ENCODE results near the gene BTF3L4.
A peak's percentile ranks its signal among the peaks of the same experiment; 100 is the strongest.

The BTF3L4 gene

GRCh38 chr1:52056937-52057231 lies 789 bp downstream of the BTF3L4 start:
- Histone ChIP-seq H3K27me3 (replicated peaks; ENCODE audit: insufficient read depth, low read length) (no peaks in the 10 kb centered on the region), H3K4me1 (ENCODE audit: low read length) (peaks cover 24% of the 10 kb centered on the region), H3K79me2 (ENCODE audit: low read length) (peaks cover 82% of the 10 kb centered on the region), H3F3A (ENCODE audit: insufficient read depth, low read length) (peaks cover 13% of the 10 kb centered on the region), H3K27ac (ENCODE audit: low read length) (peak overlapping the region; percentile 69; the same call in 1 of the 2 replicates), H3K9me2 (replicated peaks; ENCODE audit: insufficient read depth, low read length) (no peaks in the 10 kb centered on the region), H4K20me1 (ENCODE audit: insufficient read depth, low read length) (no peaks in the 10 kb centered on the region), H2AFZ (ENCODE audit: low read length) (peak overlapping the region; percentile 71), H3K9ac (ENCODE audit: low read length) (peak overlapping the region; percentile 92), H3K4me3 (ENCODE audit: low read length) (peak overlapping the region; percentile 97), H3K4me2 (ENCODE audit: low read depth, low read length) (peak overlapping the region; percentile 94), H3K9me3 (replicated peaks; ENCODE audit: insufficient read depth, low read length) (no peaks in the 10 kb centered on the region), H3K36me3 (replicated peaks; ENCODE audit: insufficient read depth, low read length) (no peaks in the 10 kb centered on the region; the same call in 1 of the 2 replicates)
- no peak for TF ChIP-seq CTCF (IDR thresholded peaks at IDR 0.05; ENCODE audit: low read length)
- TF ChIP-seq EZH2 (optimal IDR thresholded peaks at IDR 0.05; ENCODE audit: low read depth, low read length): no peak
- TF ChIP-seq EZH2phosphoT487 (IDR thresholded peaks at IDR 0.05; ENCODE audit: low read length): no peak
- DNase-seq: no peak

- peak overlapping the region; percentile 92 for H3K9ac ChIP-seq (ENCODE audit: low read length)
- H3K36me3 ChIP-seq (replicated peaks; ENCODE audit: insufficient read depth, low read length): no peaks in the 10 kb centered on the region; the same call in 1 of the 2 replicates
- H3K27me3 ChIP-seq (replicated peaks; ENCODE audit: insufficient read depth, low read length): no peaks in the 10 kb centered on the region
- peak overlapping the region; percentile 97 for H3K4me3 ChIP-seq (ENCODE audit: low read length)
- H3K4me1 ChIP-seq (ENCODE audit: low read length): peaks cover 24% of the 10 kb centered on the region
- no peaks in the 10 kb centered on the region for H3K9me3 ChIP-seq (replicated peaks; ENCODE audit: insufficient read depth, low read length)
- peaks cover 79% of the 10 kb centered on the region for H3K79me2 ChIP-seq (ENCODE audit: low read length)
- TF ChIP-seq EZH2phosphoT487 (IDR thresholded peaks at IDR 0.05; ENCODE audit: low read length): no peak
- TF ChIP-seq CTCF (IDR thresholded peaks at IDR 0.05; ENCODE audit: low read length): no peak
- peaks cover 13% of the 10 kb centered on the region for H3F3A ChIP-seq (ENCODE audit: insufficient read depth, low read length)
- H2AFZ ChIP-seq (ENCODE audit: low read length): no peak overlapping the region; the same call in 1 of the 2 replicates
- no peaks in the 10 kb centered on the region for H4K20me1 ChIP-seq (ENCODE audit: insufficient read depth, low read length)
- H3K9me2 ChIP-seq (replicated peaks; ENCODE audit: insufficient read depth, low read length): no peaks in the 10 kb centered on the region
- H3K4me2 ChIP-seq (ENCODE audit: low read depth, low read length): peak overlapping the region; percentile 94
- DNase-seq: no peak
- peak overlapping the region; percentile 69; the same call in 1 of the 2 replicates for H3K27ac ChIP-seq (ENCODE audit: low read length)
Observed at GRCh38 chr1:52057255-52057654, 1.2 kb downstream of the BTF3L4 start.

- Histone ChIP-seq H3K36me3 (replicated peaks; ENCODE audit: insufficient read depth, low read length) (no peaks in the 10 kb centered on the region; the same call in 1 of the 2 replicates), H3F3A (ENCODE audit: insufficient read depth, low read length) (peaks cover 13% of the 10 kb centered on the region), H3K9me2 (replicated peaks; ENCODE audit: insufficient read depth, low read length) (no peaks in the 10 kb centered on the region), H3K4me2 (ENCODE audit: low read depth, low read length) (peak overlapping the region; percentile 94; the same call in 1 of the 2 replicates), H3K9me3 (replicated peaks; ENCODE audit: insufficient read depth, low read length) (no peaks in the 10 kb centered on the region), H2AFZ (ENCODE audit: low read length) (no peak overlapping the region), H3K4me1 (ENCODE audit: low read length) (peaks cover 24% of the 10 kb centered on the region), H3K4me3 (ENCODE audit: low read length) (0 out of 2 replicates have a peak overlapping the region, but pooled peaks have one; percentile 97), H3K79me2 (ENCODE audit: low read length) (peaks cover 81% of the 10 kb centered on the region), H3K9ac (ENCODE audit: low read length) (no peak overlapping the region), H3K27ac (ENCODE audit: low read length) (no peak overlapping the region), H3K27me3 (replicated peaks; ENCODE audit: insufficient read depth, low read length) (no peaks in the 10 kb centered on the region), H4K20me1 (ENCODE audit: insufficient read depth, low read length) (no peaks in the 10 kb centered on the region)
- DNase-seq: no peak
- TF ChIP-seq CTCF (IDR thresholded peaks at IDR 0.05; ENCODE audit: low read length) (no peak), EZH2 (optimal IDR thresholded peaks at IDR 0.05; ENCODE audit: low read depth, low read length) (no peak), EZH2phosphoT487 (IDR thresholded peaks at IDR 0.05; ENCODE audit: low read length) (no peak)
Observed at GRCh38 chr1:52057876-52058415, 1.9 kb downstream of the BTF3L4 start.

Data from MM.1S (cell line).